Endothelial cell of umbilical vein (primary cell): ENCODE measurements around the gene PSMA5. TPM values are rescaled to one million over a fixed set of nuclear protein-coding genes. Genes with fewer than 3 reads are reported as not detected.
A peak's percentile ranks its signal among the peaks of the same experiment; 100 is the strongest.

Experiments used
- BruUV-seq: library from RNA; stranded (reverse); fragments of 400-500 nt; replicated peaks from 2 replicates; lab custom pipeline; 2021; lab: Mats Ljungman, UMichigan
- CTCF ChIA-PET: fragments of 300-600, 350-600 bp; sonication (Branson Sonifier 250); formaldehyde crosslinking; loops from one replicate; lab custom pipeline; 2021; ENCODE audit warnings: antibody characterized with exemption, inconsistent platforms; lab: Charles Lee
- POLR2A ChIA-PET: fragments of 300-600, 350-600 bp; sonication (Branson Sonifier 250); formaldehyde crosslinking; loops from one replicate; lab custom pipeline; 2021; ENCODE audit warnings: antibody characterized with exemption, inconsistent platforms; lab: Charles Lee
- DNase-seq: peaks from one replicate; pipeline ENCODE4 v3.0.0-alpha.2; 2011; ENCODE audit warnings: low read depth, low spot score
- FAIRE-seq: peaks from 2 replicates; lab custom pipeline; 2011; peaks lifted over from hg19 to GRCh38; lab: Jason Lieb, UNC
- H2AFZ ChIP-seq: 2 replicates; pipeline ENCODE4 v1.6.0; 2012; ENCODE audit warnings: low read depth, low read length, control low read depth, inconsistent platforms
- H3K27ac ChIP-seq: 2 replicates; pipeline ENCODE4 v1.5.1; 2011; ENCODE audit warnings: low read depth, mild to moderate bottlenecking, control low read depth, low read length, moderate library complexity; ENCODE audit not compliant: insufficient read depth
- H3K27me3 ChIP-seq, 2 experiments: 2 replicates each; pipeline versions ENCODE4 v1.6.0 to v1.6.1; 2011; ENCODE audit warnings: low read length in 2 of 2, mixed read lengths in 1 of 2; ENCODE audit not compliant: control insufficient read depth in 2 of 2, insufficient read depth in 2 of 2
- H3K36me3 ChIP-seq, 2 experiments: 2 replicates in 1 of 2; 3 replicates in 1 of 2; pipeline ENCODE4 v1.5.1; 2011; ENCODE audit warnings: low read length in 2 of 2, mild to moderate bottlenecking in 1 of 2, moderate library complexity in 1 of 2; ENCODE audit not compliant: control insufficient read depth in 2 of 2, insufficient read depth in 2 of 2; ENCODE audit errors: extremely low read depth in 1 of 2
- H3K4me1 ChIP-seq: 3 replicates; pipeline ENCODE4 v1.5.1; 2011; ENCODE audit warnings: mild to moderate bottlenecking, low read length; ENCODE audit not compliant: control insufficient read depth, insufficient read depth; ENCODE audit errors: extremely low read depth
- H3K4me2 ChIP-seq: 2 replicates; pipeline ENCODE4 v1.6.1; 2011; ENCODE audit warnings: low read length, control low read depth, mixed read lengths; ENCODE audit not compliant: insufficient read depth
- H3K4me3 ChIP-seq, 3 experiments: fragments of 200-600 bp in 1 of 3; sonication (generic), shearing (Covaris generic) in 1 of 3; replicated peaks in 1 of 3; 2 replicates each; pipeline ENCODE4 v1.5.1; 2011 to 2016; ENCODE audit warnings: control low read depth in 3 of 3, low read length in 3 of 3, mild to moderate bottlenecking in 2 of 3, inconsistent platforms in 1 of 3, low read depth in 1 of 3, moderate library complexity in 1 of 3; ENCODE audit not compliant: insufficient read depth in 1 of 3
- H3K79me2 ChIP-seq: 2 replicates; pipeline ENCODE4 v1.6.0; 2012; ENCODE audit warnings: low read length, inconsistent platforms; ENCODE audit not compliant: control insufficient read depth, insufficient read depth
- H3K9ac ChIP-seq: replicated peaks from 2 replicates; pipeline ENCODE3; 2011; ENCODE audit warnings: low read length, control low read depth; ENCODE audit not compliant: insufficient read depth; ENCODE audit errors: extremely low read depth
- H3K9me1 ChIP-seq: replicated peaks from 3 replicates; pipeline ENCODE4 v1.6.0; 2011; ENCODE audit warnings: mild to moderate bottlenecking, low read length; ENCODE audit not compliant: control insufficient read depth, insufficient read depth; ENCODE audit errors: extremely low read depth
- H3K9me3 ChIP-seq: replicated peaks from 2 replicates; pipeline ENCODE4 v1.5.1; 2012; ENCODE audit warnings: low read length, inconsistent platforms; ENCODE audit not compliant: control insufficient read depth, insufficient read depth
- H4K20me1 ChIP-seq: replicated peaks from 2 replicates; pipeline ENCODE3; 2011; ENCODE audit warnings: mild to moderate bottlenecking, low read length; ENCODE audit not compliant: control insufficient read depth, insufficient read depth; ENCODE audit errors: extremely low read depth
- EZH2 ChIP-seq: IDR thresholded peaks from 2 replicates; pipeline ENCODE4 v1.6.1; 2012; ENCODE audit warnings: borderline replicate concordance, low read depth, mild to moderate bottlenecking, moderate library complexity, low read length, inconsistent platforms; ENCODE audit not compliant: severe bottlenecking
- FOS ChIP-seq: IDR thresholded peaks from 2 replicates; pipeline ENCODE4 v1.6.1; 2011; ENCODE audit warnings: mild to moderate bottlenecking, low read length, moderate library complexity, borderline replicate concordance; ENCODE audit not compliant: insufficient read depth
- GATA2 ChIP-seq: IDR thresholded peaks from 2 replicates; pipeline ENCODE4 v1.7.0; 2011; ENCODE audit warnings: low read depth, mild to moderate bottlenecking, moderate library complexity, mixed read lengths, low read length; ENCODE audit not compliant: insufficient read length, insufficient read depth
- POLR2A ChIP-seq: IDR thresholded peaks from 2 replicates; pipeline ENCODE4 v1.6.1; 2012; ENCODE audit warnings: low read depth, mild to moderate bottlenecking, control low read depth, low read length
- dilution Hi-C: fragments of 300-500 bp; cut with MboI; formaldehyde crosslinking; loops from one replicate; pipeline ENCODE4 v1.15.0; 2019; ENCODE audit warnings: low sequenced_read_pairs; ENCODE audit not compliant: extremely low pct_ligation_motif_present
- intact Hi-C: fragments of 100-400 bp; cut with micrococcal nuclease; formaldehyde crosslinking; loops from one replicate; pipeline ENCODE4 v1.10.0; 2022
- polyA plus RNA-seq, 4 experiments: library from polyadenylated mRNA; depleted of rRNA in 3 of 4; stranded (reverse) in 3 of 4; unstranded in 1 of 4; fragments of >200 nt; gene quantifications; 2 replicates each; pipeline versions ENCODE4 v1.2.1 to v1.2.3, GENCODE V29; 2011 to 2012; ENCODE audit warnings: missing spikeins in 1 of 4
- total RNA-seq: library from RNA; stranded (reverse); gene quantifications from 2 replicates; pipeline ENCODE4 v1.2.3, GENCODE V29; 2021
- TF ChIP-seq, protein P1 (sequence below): IDR thresholded peaks from 2 replicates; pipeline ENCODE4 v1.6.1; 2011; ENCODE audit not compliant: insufficient read depth, insufficient read length

The PSMA5 gene
- total and polyA plus RNA-seq, 2 donors (not counting 3 experiments of a cell fraction or from before 2014, with no cell fraction given): 98.1 to 125 TPM

DNA sequence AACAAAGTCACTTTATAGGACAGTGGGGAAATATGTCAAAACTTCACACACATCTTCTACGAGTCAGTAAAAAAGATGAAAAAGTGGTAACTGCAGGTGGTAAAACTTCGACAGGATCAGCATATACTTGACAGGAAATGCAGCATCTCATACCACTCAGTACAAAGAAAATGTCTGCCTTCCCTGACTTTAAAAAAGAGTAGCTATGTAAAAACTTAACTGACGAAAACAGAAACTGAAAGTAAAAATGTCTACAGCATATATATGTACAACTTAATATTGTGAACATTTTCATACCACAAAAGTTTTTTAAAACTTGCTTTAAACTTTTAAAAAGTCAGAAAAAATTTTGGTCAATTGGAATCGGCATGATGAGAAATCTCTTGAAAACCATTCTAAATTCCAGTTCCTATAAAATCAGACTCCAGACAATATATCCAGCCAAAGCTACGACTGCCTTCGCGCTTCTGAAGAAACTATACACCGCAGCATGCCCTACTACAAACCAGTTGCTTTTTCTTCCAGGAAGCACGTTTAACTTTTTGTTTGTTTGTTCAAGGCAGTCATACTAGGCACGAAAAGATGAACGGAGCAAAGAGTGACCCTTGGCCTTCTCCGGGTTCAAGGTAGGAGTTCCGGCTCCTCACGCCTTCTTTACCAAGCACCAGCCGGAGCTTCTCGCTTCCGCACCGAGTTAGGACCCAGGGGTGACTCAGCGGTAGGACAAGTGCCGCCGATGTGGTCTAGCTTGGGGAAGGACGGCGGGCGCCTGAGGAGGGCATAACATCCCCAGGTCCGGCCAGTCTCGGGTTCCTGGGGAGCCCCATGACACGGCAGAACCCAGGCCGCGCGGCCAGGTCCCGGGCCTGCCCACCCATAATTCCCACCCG is 612 bp downstream of the PSMA5 start:
- POLR2A ChIA-PET: interaction anchor here (0.6 to 1.1 kb wide), 2 partner anchors 58 to 107 kb away, joined by 3 read pairs; partner anchors contain the start of gene ATXN7L2
- Histone ChIP-seq H4K20me1 (no peaks in the 10 kb centered on the region), H3K79me2 (peaks cover 44% of the 10 kb centered on the region), H3K4me3 (peak overlapping the region; percentile 60 to 89 (median 86)), H3K27me3 (no peaks in the 10 kb centered on the region), H2AFZ (peak overlapping the region; percentile 39), H3K4me2 (peak overlapping the region; percentile 95), H3K36me3 (peaks cover 1 to 6% of the 10 kb centered on the region in 2 experiments), H3K4me1 (peaks cover 15% of the 10 kb centered on the region), H3K27ac (peak overlapping the region; percentile 68), H3K9ac (peak overlapping the region; percentile 83), H3K9me3 (no peaks in the 10 kb centered on the region), H3K9me1 (no peaks in the 10 kb centered on the region)
- TSS peak; percentile 81 for BruUV-seq
- TF ChIP-seq POLR2A: no peak
- TF ChIP-seq FOS: peak; percentile 16
- dilution Hi-C loops (no loop called here), intact Hi-C loops (loop anchor here (1.0 to 2.0 kb wide), 3 partner anchors 26 to 913 kb away; partner anchors contain the start of genes ATXN7L2 and RBM15)
- no peak for FAIRE-seq
- no peak for DNase-seq
- CTCF ChIA-PET: interaction anchor here (0.8 to 3.6 kb wide), 7 partner anchors 25 to 107 kb away, joined by 3 to 29 read pairs (median 4); partner anchors contain the start of genes ATXN7L2 and CYB561D1

- Histone ChIP-seq H3K79me2 (peaks cover 44% of the 10 kb centered on the region), H3K4me3 (no peak overlapping the region), H3K9me3 (no peaks in the 10 kb centered on the region), H3K9ac (no peak overlapping the region), H3K27ac (no peak overlapping the region), H3K36me3 (peaks cover 5 to 9% of the 10 kb centered on the region in 2 experiments), H3K9me1 (no peaks in the 10 kb centered on the region), H3K27me3 (no peaks in the 10 kb centered on the region), H3K4me1 (peaks cover 15% of the 10 kb centered on the region), H2AFZ (no peak overlapping the region), H3K4me2 (no peak overlapping the region), H4K20me1 (no peaks in the 10 kb centered on the region)
- dilution Hi-C loops: no loop called here
- ChIA-PET CTCF (interaction anchor here (0.9 kb wide), 1 partner anchor 109 kb away, joined by 3 read pairs; no protein-coding TSS in a partner anchor), POLR2A (interaction anchor here (0.6 kb wide), 1 partner anchor 327 kb away, joined by 3 read pairs; no protein-coding TSS in a partner anchor)
- DNase-seq: no peak
- intact Hi-C loops: no loop called here
- no peak for TF ChIP-seq GATA2
- TF ChIP-seq EZH2: no peak
- TF ChIP-seq, protein P1, sequence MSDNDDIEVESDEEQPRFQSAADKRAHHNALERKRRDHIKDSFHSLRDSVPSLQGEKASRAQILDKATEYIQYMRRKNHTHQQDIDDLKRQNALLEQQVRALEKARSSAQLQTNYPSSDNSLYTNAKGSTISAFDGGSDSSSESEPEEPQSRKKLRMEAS: no peak
- FAIRE-seq: no peak
- BruUV-seq: no TSS peak
These were observed 2.8 kb downstream of the PSMA5 start for GRCh38 chr1:109423498-109423897.
